GM21786 (cell line): ENCODE data around the gene ADAM12.
"Not testable (repeated sequence)": the region's sequence is repeated elsewhere in the genome, so short reads cannot be mapped to it uniquely, and the experiment has no call there.

Source experiments
- ATAC-seq: cut with Tn5 transposase; IDR thresholded peaks from one replicate; pipeline ENCODE4 v1.9.1; 2021; ENCODE audit not compliant: unreplicated experiment

Gene ADAM12

DNA sequence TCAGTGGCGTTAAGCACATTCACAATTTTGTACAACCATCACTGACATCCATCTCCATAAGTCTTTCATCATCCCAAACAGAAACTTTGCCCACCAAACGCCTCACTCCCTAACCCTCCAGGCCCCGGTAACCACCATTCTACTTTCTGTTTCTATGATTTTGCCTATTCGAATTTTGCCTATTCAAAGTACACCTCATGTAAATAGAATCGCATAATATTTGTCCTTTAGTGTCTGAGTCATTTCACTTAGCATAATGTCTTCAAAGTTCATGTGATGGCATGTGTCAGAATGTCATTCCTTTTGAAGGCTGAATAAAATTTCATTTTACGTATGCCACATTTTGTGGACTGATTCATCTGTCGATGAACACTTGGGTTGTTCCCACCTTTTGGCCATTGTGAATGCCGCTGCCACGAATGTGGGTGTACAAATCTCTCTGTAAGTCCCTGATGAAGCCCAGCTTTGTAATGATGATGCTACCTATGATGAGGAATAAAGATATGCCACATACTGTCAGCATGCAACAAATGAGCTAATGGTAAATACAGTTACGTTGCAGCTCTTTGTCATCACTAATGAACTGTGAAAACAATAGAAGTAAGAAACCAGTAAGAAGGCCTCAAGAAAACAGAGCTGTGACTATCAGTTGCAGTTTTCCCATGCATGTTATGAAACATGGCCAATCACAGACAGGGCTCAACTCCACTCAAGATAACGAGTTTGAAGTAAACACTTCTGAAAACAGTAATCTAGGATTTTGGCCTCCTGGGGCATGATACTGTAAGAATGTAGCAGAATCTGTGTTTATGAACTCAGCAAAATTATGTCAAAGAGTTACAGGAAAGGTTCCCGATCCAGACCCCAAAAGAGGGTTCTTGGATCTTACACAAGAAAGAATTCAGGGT lies 120.0 kb downstream of the ADAM12 start:
- no peak for ATAC-seq

DNA sequence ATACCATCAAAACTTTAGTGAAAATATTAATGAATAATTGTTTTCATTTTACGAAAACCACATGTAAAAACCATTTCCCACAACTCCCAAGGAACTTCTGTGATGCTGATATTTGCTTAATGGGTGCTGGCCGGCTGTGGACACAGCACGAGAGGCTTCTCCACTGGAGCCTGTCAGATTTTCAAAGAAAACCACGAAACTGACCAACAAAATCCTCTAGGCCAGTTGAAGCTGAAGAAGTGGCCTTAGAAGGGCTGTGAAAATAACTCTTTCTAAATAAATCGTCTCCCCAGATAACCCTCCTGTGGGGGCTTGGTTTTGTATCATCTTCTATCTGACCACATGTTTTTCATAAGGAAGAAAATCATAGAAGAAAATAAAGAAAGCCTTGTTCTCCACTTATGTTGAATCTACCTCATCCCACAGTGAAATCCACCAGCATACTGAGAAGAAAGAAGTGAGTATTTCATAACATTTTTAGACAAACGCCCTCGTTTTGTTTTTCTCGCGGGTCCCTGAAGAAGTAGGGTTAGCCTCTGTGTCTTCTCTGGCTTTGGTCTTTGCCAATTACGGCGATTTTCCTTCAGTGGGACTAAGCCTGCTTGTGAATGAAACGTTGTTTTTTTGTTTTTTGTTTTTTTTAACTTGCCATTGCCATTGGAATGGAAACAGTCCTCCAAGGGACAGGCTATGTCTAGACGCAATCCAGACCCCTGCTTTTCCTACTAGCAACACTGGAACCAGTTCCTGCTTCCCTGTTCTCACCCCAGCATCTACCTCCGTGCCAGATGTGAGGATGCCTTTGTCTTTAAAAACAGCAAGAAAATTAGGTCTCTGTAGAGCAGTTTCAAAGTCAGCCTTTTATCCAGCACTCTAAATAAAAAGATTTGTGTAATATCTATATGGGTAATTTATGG lies 123.9 kb downstream of the ADAM12 start:
- no peak for ATAC-seq

GRCh38 chr10:126263006-126263676 lies 125.1 kb downstream of the ADAM12 start:
- no peak for ATAC-seq

GRCh38 chr10:126262233-126262838 lies 125.9 kb downstream of the ADAM12 start:
- no peak for ATAC-seq

DNA sequence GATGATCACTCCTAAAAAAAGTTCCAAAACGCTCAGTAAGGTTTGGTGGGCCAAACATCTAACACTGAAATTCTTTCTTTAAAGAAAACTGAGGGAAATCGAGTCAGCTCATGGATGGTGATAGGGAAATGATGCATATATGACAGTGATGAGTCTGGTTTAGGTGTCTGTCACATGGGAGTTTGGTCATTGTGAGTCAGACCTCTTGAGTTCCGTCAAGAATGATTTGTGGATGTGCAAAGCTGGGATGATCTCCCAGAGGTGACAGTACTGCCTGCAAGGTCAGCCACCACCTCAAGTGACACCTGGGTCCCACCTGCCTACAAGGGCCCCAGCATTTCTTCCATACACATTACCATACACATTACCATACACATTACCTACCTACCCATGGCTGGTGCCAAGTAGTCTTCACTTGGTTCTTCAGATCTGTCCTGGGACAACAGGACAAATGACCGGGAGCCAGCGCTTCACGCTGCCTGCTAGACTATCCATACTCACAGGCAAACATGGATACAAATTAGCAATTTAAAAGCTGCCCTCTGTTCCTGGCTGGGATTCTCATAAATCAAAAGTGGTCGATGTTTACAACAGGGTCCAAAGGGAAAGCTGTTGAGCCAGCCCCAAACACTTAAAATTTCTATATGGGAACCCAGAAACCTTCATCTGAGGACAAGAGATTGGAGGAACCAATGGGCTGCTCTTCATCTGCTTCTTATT lies 128.4 kb downstream of the ADAM12 start:
- ATAC-seq = no peak

DNA sequence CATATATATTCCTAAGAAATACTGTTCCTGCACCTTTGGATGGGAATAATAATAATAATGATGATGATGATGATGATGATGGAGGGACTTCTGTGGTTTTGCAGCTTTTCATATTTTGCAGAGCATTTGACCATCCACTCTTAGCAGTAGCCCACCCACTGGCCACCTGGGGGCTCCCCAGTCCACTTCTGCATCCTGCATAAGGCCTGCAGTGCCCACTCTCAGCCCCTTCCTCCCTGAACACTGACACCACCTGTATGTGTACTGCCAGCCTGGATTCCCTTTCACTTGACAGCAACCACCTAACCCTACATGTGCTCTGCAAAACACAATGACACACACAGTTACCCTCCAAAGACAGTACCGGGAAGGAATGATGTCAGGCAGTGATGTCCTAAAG lies 131.4 kb downstream of the ADAM12 start:
- ATAC-seq = no peak

- no peak for ATAC-seq
Observed at GRCh38 chr10:126255313-126255712, 133.0 kb downstream of the ADAM12 start.

- no peak for ATAC-seq
Observed at GRCh38 chr10:126253611-126253998, 134.7 kb downstream of the ADAM12 start.

GRCh38 chr10:126252884-126253610 lies 135.2 kb downstream of the ADAM12 start:
- no peak for ATAC-seq

DNA sequence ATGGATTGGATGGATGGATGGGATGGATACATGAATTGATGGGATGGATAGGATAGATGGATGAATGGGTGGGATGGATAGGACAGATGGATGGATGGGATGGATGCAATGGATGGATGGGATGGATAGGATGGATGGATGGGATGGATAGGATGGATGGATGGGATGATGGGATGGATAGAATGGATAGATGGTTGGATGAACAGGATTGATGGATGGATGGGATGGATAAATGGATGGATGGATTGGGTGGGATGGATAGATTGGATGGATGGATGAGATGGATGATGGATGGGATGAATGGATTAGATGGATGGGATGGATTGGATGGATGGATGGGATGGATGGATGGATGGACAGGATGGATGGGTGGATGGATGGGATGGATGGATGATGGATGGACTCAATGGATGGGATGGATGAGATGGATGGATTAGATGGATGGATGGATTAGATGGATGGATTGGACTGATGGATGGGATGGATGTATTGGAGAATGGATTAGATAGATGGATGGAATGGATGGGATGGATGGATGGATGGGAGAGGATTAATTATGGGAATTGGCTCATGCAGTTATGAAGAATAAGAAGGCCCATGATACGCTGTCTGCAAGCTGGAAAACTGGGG lies 136.4 kb downstream of the ADAM12 start:
- ATAC-seq = no peak

DNA sequence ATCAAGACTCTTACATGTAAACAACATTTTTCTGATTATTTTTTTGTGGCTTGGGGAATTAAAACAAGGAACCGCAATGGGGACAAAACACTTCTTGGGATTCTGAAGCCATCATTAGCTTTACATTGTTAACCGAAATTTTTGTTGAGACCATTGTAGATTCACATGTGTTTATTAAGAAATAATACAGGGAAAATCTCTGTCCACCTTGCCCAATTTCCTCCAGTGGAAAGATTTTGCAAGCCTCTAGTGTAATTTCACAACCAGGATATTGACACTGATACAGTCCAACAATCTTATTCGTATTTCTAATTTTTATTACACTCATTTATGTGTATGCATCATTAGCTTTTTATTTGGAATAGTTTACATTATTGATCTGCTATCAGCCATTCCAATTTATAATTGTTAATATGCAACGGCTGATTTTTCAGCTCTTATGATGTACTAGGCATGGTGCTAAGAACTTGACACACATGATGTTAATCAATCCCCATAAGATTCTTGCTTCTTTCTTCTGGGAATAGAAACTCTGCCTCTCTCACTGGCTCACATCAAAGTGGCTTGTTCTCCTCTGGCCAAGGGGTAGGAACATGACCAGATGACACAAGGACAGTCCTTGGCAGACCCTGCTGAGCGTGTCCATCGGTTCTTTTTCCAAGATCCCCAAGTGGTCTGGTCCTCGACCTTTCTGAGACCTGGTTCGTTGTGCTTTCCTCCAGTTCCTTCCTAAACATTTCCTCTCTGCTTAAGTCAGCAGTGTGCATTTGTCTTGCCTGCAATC lies 137.6 kb downstream of the ADAM12 start:
- ATAC-seq = no peak

DNA sequence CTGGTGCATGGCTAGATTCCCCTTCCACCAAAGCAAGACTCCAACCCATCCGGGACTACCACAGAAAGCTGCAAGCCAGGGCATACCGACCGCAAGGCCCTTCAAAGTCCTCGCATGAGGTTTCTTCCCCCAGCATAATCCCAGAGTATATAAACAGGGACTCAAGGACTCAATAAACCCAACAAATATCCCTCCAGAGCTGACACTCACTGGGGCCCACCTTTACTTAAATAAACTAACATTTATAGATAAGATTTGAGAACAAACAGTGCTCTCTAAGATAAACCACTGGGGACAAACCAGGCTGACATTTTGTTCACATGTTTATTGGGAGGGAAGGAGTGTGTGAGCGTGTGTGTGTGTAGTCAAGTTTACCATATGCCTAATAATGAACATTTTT lies 138.2 kb downstream of the ADAM12 start:
- no peak for ATAC-seq

- no peak for ATAC-seq
Observed at GRCh38 chr10:126247446-126247975, 140.8 kb downstream of the ADAM12 start.

DNA sequence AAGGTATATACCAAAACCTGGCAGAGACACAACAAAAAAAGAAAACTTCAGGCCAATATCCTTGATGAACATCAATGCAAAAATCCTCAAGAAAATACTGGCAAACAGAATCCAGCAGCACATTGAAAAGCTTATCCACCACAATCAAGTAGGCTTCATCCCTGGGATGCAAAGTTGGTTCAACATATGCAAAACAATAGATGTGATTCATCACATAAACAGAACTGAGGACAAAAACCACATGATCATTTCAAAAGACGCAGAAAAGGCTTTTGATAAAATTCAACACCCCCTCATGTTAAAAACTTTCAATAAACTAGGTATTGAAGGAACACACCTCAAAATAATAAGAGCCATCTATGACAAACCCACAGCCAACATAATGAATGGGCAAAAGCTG lies 141.9 kb downstream of the ADAM12 start:
- ATAC-seq = not testable (repeated sequence)

DNA sequence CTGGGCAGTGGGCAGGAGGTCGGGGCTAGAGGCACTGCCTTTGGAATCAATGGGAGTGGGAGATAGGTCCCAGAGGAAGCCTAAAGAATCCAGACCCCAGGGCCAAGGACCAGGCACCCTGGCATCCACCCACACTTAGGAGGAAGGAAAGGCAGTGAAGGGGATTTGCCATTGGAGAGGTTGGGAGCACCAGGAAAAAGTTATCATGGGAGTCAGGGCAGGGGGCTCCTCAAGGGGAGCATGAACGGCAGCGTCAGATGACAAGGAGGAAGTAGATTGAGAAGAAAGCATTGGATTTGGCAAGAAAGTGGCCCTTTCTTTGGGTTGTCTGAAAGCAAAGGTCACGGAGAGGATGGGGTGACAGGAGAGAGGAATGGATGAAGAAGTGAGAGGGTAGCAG lies 142.8 kb downstream of the ADAM12 start:
- no peak for ATAC-seq

- ATAC-seq = no peak
Observed at GRCh38 chr10:126243971-126244370, 144.3 kb downstream of the ADAM12 start.

GRCh38 chr10:126243306-126243705 lies 145.0 kb downstream of the ADAM12 start:
- no peak for ATAC-seq
